Naive thymus-derived CD4-positive, alpha-beta T cell (primary cell): ENCODE results near the gene CD38. TPM values are rescaled to one million over a fixed set of nuclear protein-coding genes. Genes with fewer than 3 reads are reported as not detected.

ENCODE experiments used
- ATAC-seq: fragments of 150-1000 bp; cut with Tn5 transposase; 2 replicates; pipeline ENCODE4 v1.10.0; 2021; ENCODE audit warnings: mild to moderate bottlenecking, moderate library complexity
- CTCF ChIA-PET: fragments of 350-600 bp; sonication (Branson Sonifier 250); formaldehyde crosslinking; loops from one replicate; lab custom pipeline; 2021; ENCODE audit warnings: antibody characterized with exemption; lab: Charles Lee
- POLR2A ChIA-PET: fragments of 350-600 bp; sonication (Branson Sonifier 250); formaldehyde crosslinking; loops from one replicate; lab custom pipeline; 2021; ENCODE audit warnings: antibody characterized with exemption, inconsistent platforms; lab: Charles Lee
- DNase-seq, 9 donors: peaks; one replicate each; pipeline versions ENCODE4 v3.0.0 to v3.0.0-alpha.2; 2020 to 2022; ENCODE audit warnings: mixed read lengths in 1 of 9
- H3K27ac ChIP-seq: one replicate; pipeline ENCODE4 v1.7.0; 2013; ENCODE audit warnings: mild to moderate bottlenecking, low read depth, low read length, moderate library complexity
- H3K27me3 ChIP-seq, 2 donors: one replicate each; pipeline ENCODE4 v1.7.0; 2013; ENCODE audit warnings: low read length in 2 of 2, mild to moderate bottlenecking in 2 of 2, moderate library complexity in 2 of 2; ENCODE audit not compliant: control insufficient read depth in 2 of 2, insufficient read depth in 2 of 2
- H3K36me3 ChIP-seq, 3 experiments: 1 replicate in 2 of 3; 2 replicates in 1 of 3; pipeline ENCODE4 v1.7.0; 2013; ENCODE audit warnings: low read length in 3 of 3, mild to moderate bottlenecking in 3 of 3, moderate library complexity in 1 of 3; ENCODE audit not compliant: insufficient read depth in 3 of 3, control insufficient read depth in 2 of 3
- H3K4me1 ChIP-seq, 2 donors: one replicate each; pipeline ENCODE4 v1.7.0; 2013; ENCODE audit warnings: low read length in 2 of 2, mild to moderate bottlenecking in 2 of 2, moderate library complexity in 1 of 2; ENCODE audit not compliant: control insufficient read depth in 2 of 2, insufficient read depth in 2 of 2
- H3K4me3 ChIP-seq: 2 replicates; pipeline ENCODE4 v1.7.0; 2013; ENCODE audit warnings: mild to moderate bottlenecking, low read length
- H3K9me3 ChIP-seq, 3 experiments: 1 replicate in 2 of 3; 2 replicates in 1 of 3; pipeline ENCODE4 v1.7.0; 2013; ENCODE audit warnings: low read length in 3 of 3; ENCODE audit not compliant: control insufficient read depth in 2 of 3
- H3K27ac Mint-ChIP-seq, 9 donors: one replicate each; pipeline ENCODE4 v1.8.0; 2020 to 2022; ENCODE audit warnings: mixed read lengths in 9 of 9, mild to moderate bottlenecking in 8 of 9, moderate library complexity in 5 of 9, inconsistent platforms in 2 of 9
- H3K27me3 Mint-ChIP-seq, 5 donors: one replicate each; pipeline ENCODE4 v1.8.0; 2021 to 2022; ENCODE audit warnings: mixed read lengths in 5 of 5, mild to moderate bottlenecking in 1 of 5
- H3K36me3 Mint-ChIP-seq, 5 donors: one replicate each; pipeline ENCODE4 v1.8.0; 2020 to 2022; ENCODE audit warnings: mixed read lengths in 5 of 5, mild to moderate bottlenecking in 3 of 5, inconsistent platforms in 1 of 5
- H3K4me1 Mint-ChIP-seq, 7 donors: one replicate each; pipeline ENCODE4 v1.8.0; 2020 to 2022; ENCODE audit warnings: mixed read lengths in 7 of 7, mild to moderate bottlenecking in 3 of 7, inconsistent platforms in 1 of 7
- H3K4me3 Mint-ChIP-seq, 10 donors: one replicate each; pipeline ENCODE4 v1.8.0; 2020 to 2022; ENCODE audit warnings: mild to moderate bottlenecking in 10 of 10, mixed read lengths in 10 of 10, moderate library complexity in 6 of 10, inconsistent platforms in 2 of 10
- H3K9me3 Mint-ChIP-seq, 11 donors: one replicate each; pipeline ENCODE4 v1.8.0; 2020 to 2022; ENCODE audit warnings: mixed read lengths in 11 of 11, mild to moderate bottlenecking in 4 of 11, inconsistent platforms in 1 of 11, moderate library complexity in 1 of 11
- intact Hi-C, 2 donors: fragments of 100-400 bp; cut with micrococcal nuclease; formaldehyde crosslinking; loops; one replicate each; pipeline ENCODE4 v1.15.1; 2023
- polyA plus RNA-seq, 2 donors: library from polyadenylated mRNA; unstranded; fragments of 300-500 nt; fragmentation: Illumina TruSeq; gene quantifications; one replicate each; pipeline ENCODE4 v1.2.3, GENCODE V29; 2021
- total RNA-seq, 6 experiments: library from RNA in 5 of 6; stranded (reverse) in 5 of 6; gene quantifications; 1 replicate in 5 of 6; 2 replicates in 1 of 6; pipeline ENCODE4 v1.2.3 and lab custom pipeline; 2021 to 2026

The CD38 gene
- total and polyA plus RNA-seq, 7 experiments from 2014 or later, result 5.6 to 189 (median 14.0) TPM

DNA sequence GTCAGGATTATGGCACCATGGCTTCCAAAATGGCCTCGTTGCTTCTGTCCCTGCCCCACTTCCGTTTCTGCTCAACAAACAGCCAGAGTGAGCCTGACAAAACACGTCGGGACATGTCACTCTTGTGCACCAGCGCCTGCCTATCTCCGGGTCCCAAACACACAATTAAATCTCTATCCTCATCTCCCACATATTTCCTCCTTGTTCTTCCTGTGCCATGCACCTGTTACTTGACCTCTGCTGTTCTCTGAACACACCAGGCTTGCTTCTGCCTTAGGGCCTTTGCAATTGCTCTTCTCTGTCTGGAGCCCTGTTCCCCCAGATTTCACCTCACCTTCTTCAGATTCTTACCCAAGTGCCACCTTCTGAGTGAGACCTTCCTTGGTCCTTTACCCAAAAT is 12.7 kb upstream of the CD38 start:
- no peaks in the 10 kb centered on the region for H3K36me3 ChIP-seq
- intact Hi-C loops, result no loop called here
- POLR2A ChIA-PET, result interaction anchor here (1.1 to 3.4 kb wide), 7 partner anchors 10 to 762 kb away, joined by 3 to 53 read pairs (median 4); no protein-coding TSS in a partner anchor
- no peaks in the 10 kb centered on the region for H3K27me3 Mint-ChIP-seq
- DNase-seq (peak in 2 of 9 donors; percentile 21 to 32), ATAC-seq (no peak)
- CTCF ChIA-PET, result interaction anchor here (1.0 to 3.3 kb wide), 5 partner anchors 9 to 15 kb away, joined by 3 to 16 read pairs (median 9); partner anchors contain the start of gene CD38
- H3K4me3 Mint-ChIP-seq, result peak overlapping the region in 5 of 10 donors; percentile 0 to 83 (median 70)
- H3K4me1 ChIP-seq, result peaks cover 27 to 43% of the 10 kb centered on the region in 2 donors
- H3K9me3 ChIP-seq, result no peaks in the 10 kb centered on the region
- peak overlapping the region; percentile 37 to 92 (median 86) for H3K27ac Mint-ChIP-seq
- peaks cover 26 to 65% (median 53%) of the 10 kb centered on the region in 7 donors for H3K4me1 Mint-ChIP-seq
- H3K36me3 Mint-ChIP-seq, result peaks cover 0 to 21% (median 0%) of the 10 kb centered on the region in 5 donors
- H3K27ac ChIP-seq, result no peak overlapping the region
- H3K9me3 Mint-ChIP-seq, result peaks cover 0 to 7% (median 0%) of the 10 kb centered on the region in 11 donors
- no peaks in the 10 kb centered on the region for H3K27me3 ChIP-seq
- H3K4me3 ChIP-seq, result no peak overlapping the region

DNA sequence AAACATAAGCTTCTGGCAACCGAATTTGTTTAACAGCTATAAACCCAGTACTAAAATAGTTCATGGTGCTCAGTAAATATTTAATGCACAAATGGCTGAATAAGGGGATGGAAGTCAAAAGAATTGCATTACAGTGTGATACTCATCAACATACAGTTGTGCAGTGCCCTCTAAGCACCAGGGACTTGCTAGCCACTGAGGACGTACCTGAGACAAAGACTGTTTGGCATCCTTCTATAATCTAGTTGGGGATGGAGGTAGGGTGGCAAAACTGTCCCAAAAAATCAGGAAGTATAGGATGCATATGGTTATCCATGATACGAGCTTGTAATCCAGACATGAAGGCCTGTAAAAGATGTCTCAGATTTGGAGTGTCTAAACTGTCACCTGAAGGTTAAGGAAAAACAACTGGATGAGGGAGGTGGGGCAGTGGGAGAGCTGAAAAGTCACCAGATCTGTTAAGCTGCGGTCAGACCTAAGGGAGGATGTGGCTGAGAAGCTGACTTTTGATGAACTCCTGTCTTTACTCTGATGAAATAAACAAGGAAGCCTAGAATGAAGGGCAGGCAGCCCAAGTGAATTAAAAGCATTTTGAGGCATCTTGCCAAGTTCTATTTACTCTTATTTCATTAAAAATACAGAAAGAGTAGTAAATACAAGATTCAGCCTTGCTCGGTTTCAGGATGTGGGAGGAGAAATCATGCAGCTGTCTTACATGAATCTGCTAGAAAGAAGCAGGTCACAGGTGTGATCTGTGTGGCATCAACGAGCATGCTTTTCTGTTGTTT is 12.0 kb upstream of the CD38 start:
- H3K27me3 ChIP-seq, result no peaks in the 10 kb centered on the region
- CTCF ChIA-PET, result interaction anchor here (0.8 to 3.3 kb wide), 5 partner anchors 9 to 41 kb away, joined by 3 to 16 read pairs (median 9); partner anchors contain the start of gene CD38
- peaks cover 28 to 70% (median 59%) of the 10 kb centered on the region in 7 donors for H3K4me1 Mint-ChIP-seq
- no peak overlapping the region for H3K4me3 ChIP-seq
- H3K27ac Mint-ChIP-seq, result peak overlapping the region; percentile 37 to 92 (median 86)
- ATAC-seq, result peak; percentile 82
- POLR2A ChIA-PET, result interaction anchor here (0.8 to 3.4 kb wide), 11 partner anchors 9 to 763 kb away, joined by 3 to 53 read pairs (median 4); no protein-coding TSS in a partner anchor
- peaks cover 27 to 43% of the 10 kb centered on the region in 2 donors for H3K4me1 ChIP-seq
- H3K9me3 Mint-ChIP-seq, result peaks cover 0 to 7% (median 0%) of the 10 kb centered on the region in 11 donors
- H3K9me3 ChIP-seq, result no peaks in the 10 kb centered on the region
- DNase-seq, result peak in 7 of 9 donors; percentile 58 to 83 (median 79)
- intact Hi-C loops, result loop anchor here (1.0 kb wide), 5 partner anchors 10 to 36 kb away; partner anchors contain the start of gene CD38 (in 1 of the 2)
- H3K4me3 Mint-ChIP-seq, result peak overlapping the region; percentile 50 to 83 (median 72)
- peak overlapping the region; percentile 32 for H3K27ac ChIP-seq
- H3K27me3 Mint-ChIP-seq, result no peaks in the 10 kb centered on the region
- H3K36me3 Mint-ChIP-seq, result peaks cover 0 to 21% (median 0%) of the 10 kb centered on the region in 5 donors
- no peaks in the 10 kb centered on the region for H3K36me3 ChIP-seq

DNA sequence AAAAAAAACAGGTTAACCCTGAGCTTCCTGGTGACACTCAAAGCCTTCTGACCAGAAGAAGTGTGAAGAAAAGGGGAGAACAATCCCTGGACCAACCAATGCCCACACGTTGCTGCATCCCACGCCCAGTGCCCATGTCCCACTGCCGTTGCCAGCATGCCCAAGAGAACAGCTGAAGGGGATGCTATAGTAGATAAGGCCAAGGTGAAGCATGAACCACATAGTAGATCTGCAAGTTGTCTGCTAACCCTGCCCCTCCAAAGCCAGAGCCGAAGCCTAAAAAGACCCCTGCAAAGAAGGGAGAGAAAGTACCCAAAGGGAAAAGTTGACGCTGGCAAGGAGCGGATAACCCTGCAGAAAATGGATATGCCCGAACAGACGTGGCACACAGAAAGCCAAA is 11.3 kb upstream of the CD38 start:
- Mint-ChIP-seq H3K9me3 (peaks cover 0 to 7% (median 0%) of the 10 kb centered on the region in 11 donors), H3K27me3 (no peaks in the 10 kb centered on the region), H3K27ac (peak overlapping the region; percentile 37 to 92 (median 86)), H3K36me3 (peaks cover 0 to 22% (median 0%) of the 10 kb centered on the region in 5 donors), H3K4me3 (peak overlapping the region; percentile 50 to 83 (median 72)), H3K4me1 (peaks cover 32 to 72% (median 66%) of the 10 kb centered on the region in 7 donors)
- H3K9me3 ChIP-seq, result no peaks in the 10 kb centered on the region
- H3K4me1 ChIP-seq, result peaks cover 27 to 43% of the 10 kb centered on the region in 2 donors
- ATAC-seq (no peak), DNase-seq (no peak)
- ChIA-PET POLR2A (interaction anchor here (0.6 to 3.4 kb wide), 10 partner anchors 8 to 764 kb away, joined by 3 to 53 read pairs (median 4); no protein-coding TSS in a partner anchor), CTCF (interaction anchor here (0.8 to 3.3 kb wide), 4 partner anchors 10 to 41 kb away, joined by 4 to 16 read pairs (median 10); partner anchors contain the start of gene CD38)
- intact Hi-C loops, result loop anchor here (1.0 kb wide), 5 partner anchors 11 to 37 kb away; partner anchors contain the start of gene CD38 (in 1 of the 2)
- H3K27me3 ChIP-seq, result no peaks in the 10 kb centered on the region
- peak overlapping the region; percentile 32 for H3K27ac ChIP-seq
- peak overlapping the region; percentile 17 for H3K4me3 ChIP-seq
- no peaks in the 10 kb centered on the region for H3K36me3 ChIP-seq

DNA sequence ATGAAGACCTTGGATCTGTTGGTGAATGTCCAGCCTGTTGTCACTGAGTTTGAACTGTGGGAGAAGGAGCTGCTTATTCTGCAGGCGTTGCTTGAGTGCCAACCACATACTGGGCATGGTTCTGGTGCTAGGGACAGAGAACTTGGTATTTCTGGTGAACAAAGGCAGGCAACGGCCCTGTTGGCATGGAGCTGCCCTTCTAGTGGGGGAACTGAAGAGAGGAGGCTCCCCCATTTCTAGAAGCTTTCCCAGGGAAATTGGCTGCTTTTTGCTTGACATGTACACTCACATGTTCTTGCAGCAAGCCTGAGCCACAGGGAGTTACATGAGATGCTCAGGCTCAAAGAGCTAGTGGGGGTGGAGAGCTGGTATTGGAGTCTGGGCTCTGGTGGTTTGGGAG is 8.9 kb upstream of the CD38 start:
- H3K4me1 ChIP-seq, result peaks cover 27 to 43% of the 10 kb centered on the region in 2 donors
- Mint-ChIP-seq H3K4me1 (peaks cover 39 to 86% (median 79%) of the 10 kb centered on the region in 7 donors), H3K4me3 (peak overlapping the region in 2 of 10 donors; percentile 12 to 41)

DNA sequence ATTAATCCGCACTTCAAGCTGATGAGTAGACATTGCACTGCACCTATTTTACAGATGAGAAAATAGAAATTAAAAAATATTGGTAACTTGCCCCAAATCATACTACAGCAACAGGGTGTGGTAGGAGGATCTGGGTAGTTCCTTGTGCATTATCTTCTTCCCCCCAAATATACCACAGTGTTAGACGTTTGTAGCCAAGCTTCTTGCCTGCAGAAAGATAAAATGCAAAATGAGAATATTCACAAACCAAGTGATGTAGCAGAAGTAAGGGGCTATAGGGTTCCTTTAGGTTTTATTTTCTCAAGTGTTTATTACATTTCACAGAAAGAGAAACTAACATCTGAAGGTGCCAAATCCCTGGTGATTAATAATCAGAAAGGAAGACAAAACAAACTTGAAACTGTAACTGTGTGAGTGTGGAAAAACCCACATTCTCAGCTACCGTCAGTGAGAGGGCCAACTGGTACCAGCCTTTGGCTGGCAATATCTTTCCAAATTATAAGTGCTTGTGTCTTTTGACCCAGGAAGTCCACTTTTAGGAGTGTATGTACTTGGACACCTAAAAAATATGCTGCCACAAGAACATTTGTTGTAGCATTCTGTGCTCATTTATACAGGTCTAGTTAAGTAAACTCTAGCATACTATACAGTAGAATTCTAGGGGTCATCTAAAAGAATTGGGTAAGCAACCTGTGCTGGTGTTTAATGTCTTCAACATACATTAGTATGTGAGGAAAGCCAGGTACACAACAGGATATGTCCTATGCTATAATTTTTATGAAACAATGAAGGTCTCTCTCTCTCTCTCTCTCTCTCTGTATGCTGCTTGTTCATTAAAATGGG is 6.7 kb upstream of the CD38 start:
- CTCF ChIA-PET, result no interaction called here
- Histone ChIP-seq H3K4me3 (no peak overlapping the region), H3K27me3 (no peaks in the 10 kb centered on the region), H3K36me3 (no peaks in the 10 kb centered on the region), H3K9me3 (no peaks in the 10 kb centered on the region), H3K4me1 (peaks cover 18 to 27% of the 10 kb centered on the region in 2 donors), H3K27ac (no peak overlapping the region)
- H3K4me3 Mint-ChIP-seq, result peak overlapping the region in 3 of 10 donors; percentile 35 to 73 (median 37)
- DNase-seq (no peak), ATAC-seq (peak; percentile 38)
- H3K27me3 Mint-ChIP-seq, result no peaks in the 10 kb centered on the region
- intact Hi-C loops, result loop anchor here in 1 of 2 donors (1.0 kb wide), 1 partner anchor 8 kb away; no protein-coding TSS in a partner anchor
- peak overlapping the region in 7 of 9 donors; percentile 40 to 88 (median 54) for H3K27ac Mint-ChIP-seq
- H3K9me3 Mint-ChIP-seq, result peaks cover 0 to 3% (median 0%) of the 10 kb centered on the region in 11 donors
- peaks cover 0 to 28% (median 0%) of the 10 kb centered on the region in 5 donors for H3K36me3 Mint-ChIP-seq
- H3K4me1 Mint-ChIP-seq, result peaks cover 24 to 81% (median 67%) of the 10 kb centered on the region in 7 donors
- POLR2A ChIA-PET, result interaction anchor here (1.0 kb wide), 2 partner anchors 11 to 16 kb away, joined by 3 to 6 read pairs; no protein-coding TSS in a partner anchor

More for the DNA sequence above, 8.9 kb upstream of the CD38 start:
- no peak for ATAC-seq
- Histone ChIP-seq H3K27ac (no peak overlapping the region), H3K4me3 (no peak overlapping the region), H3K36me3 (no peaks in the 10 kb centered on the region), H3K27me3 (no peaks in the 10 kb centered on the region), H3K9me3 (no peaks in the 10 kb centered on the region)
- no peaks in the 10 kb centered on the region for H3K27me3 Mint-ChIP-seq
- H3K9me3 Mint-ChIP-seq, result peaks cover 0 to 7% (median 0%) of the 10 kb centered on the region in 11 donors
- POLR2A ChIA-PET, result interaction anchor here (0.6 to 1.5 kb wide), 4 partner anchors 11 to 455 kb away, joined by 3 to 8 read pairs (median 3); no protein-coding TSS in a partner anchor
- no peak for DNase-seq
- peaks cover 0 to 28% (median 0%) of the 10 kb centered on the region in 5 donors for H3K36me3 Mint-ChIP-seq
- intact Hi-C loops, result no loop called here
- peak overlapping the region in 8 of 9 donors; percentile 32 to 83 (median 56) for H3K27ac Mint-ChIP-seq
- CTCF ChIA-PET, result interaction anchor here (0.5 to 0.9 kb wide), 3 partner anchors 15 to 38 kb away, joined by 3 to 4 read pairs (median 3); no protein-coding TSS in a partner anchor
